Dendritic cell treated with granulocyte-macrophage colony-stimulating factor and Interleukin-4, amounts not matched to agents 40 ng/mL and 50 ng/mL, for 4 days (primary cell): ENCODE data around the gene PIP5K1C.
"Not testable (repeated sequence)": the region's sequence is repeated elsewhere in the genome, so short reads cannot be mapped to it uniquely, and the experiment has no call there.

Experiments
- H3K27ac Mint-ChIP-seq: one replicate; pipeline ENCODE4 v1.8.0; 2022; ENCODE audit warnings: mild to moderate bottlenecking, mixed read lengths
- H3K27me3 Mint-ChIP-seq: one replicate; pipeline ENCODE4 v1.8.0; 2022; ENCODE audit warnings: mild to moderate bottlenecking, mixed read lengths
- H3K36me3 Mint-ChIP-seq: one replicate; pipeline ENCODE4 v1.8.0; 2022; ENCODE audit warnings: low read depth, mixed read lengths
- H3K4me1 Mint-ChIP-seq: one replicate; pipeline ENCODE4 v1.8.0; 2022; ENCODE audit warnings: low read depth, mixed read lengths
- H3K4me3 Mint-ChIP-seq: one replicate; pipeline ENCODE4 v1.8.0; 2022; ENCODE audit warnings: mild to moderate bottlenecking, moderate library complexity, mixed read lengths
- H3K9me3 Mint-ChIP-seq: one replicate; pipeline ENCODE4 v1.8.0; 2022; ENCODE audit warnings: mixed read lengths
- intact Hi-C: fragments of 100-400 bp; cut with micrococcal nuclease; formaldehyde crosslinking; loops from one replicate; pipeline ENCODE4 v1.15.0; 2022

PIP5K1C gene

DNA sequence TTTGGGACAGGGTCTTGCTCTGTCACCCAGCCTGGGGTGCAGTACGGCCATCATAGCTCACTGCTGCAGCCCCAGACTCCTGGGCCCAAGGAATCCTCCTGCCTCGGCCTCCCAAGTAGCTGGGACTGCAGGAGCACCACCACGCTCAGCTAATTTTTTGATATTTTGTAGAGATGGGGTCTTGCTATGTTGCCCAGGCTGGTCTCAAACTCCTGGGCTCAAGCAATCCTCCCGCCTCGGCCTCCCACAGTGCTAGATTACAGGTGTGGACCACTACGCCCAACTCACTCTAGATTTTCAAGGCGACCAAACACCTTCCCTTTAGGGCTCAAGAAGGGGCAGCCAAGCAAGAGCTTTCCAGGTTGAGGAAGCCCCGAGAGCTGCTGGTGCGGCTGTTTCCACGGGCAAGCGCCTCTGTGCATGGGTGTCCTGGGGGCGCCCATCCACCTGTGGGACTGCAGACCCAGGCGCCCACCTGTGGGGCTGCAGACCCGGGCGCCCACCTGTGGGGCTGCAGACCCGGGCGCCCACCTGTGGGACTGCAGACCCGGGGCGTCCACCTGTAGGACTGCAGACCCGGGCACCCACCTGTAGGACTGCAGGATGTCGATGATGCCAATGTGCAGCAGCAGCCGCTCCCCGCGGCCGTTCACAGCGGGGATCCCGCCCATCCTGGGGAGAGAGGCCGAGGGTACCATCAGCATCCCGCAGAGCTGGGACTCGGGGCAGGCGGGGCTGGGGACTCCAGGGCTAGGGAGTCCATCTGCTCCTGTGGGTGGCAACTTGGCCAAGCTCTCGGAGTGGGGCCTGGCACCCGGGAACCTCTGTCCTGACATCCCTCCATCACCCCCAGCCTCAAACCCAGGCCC is 52.0 kb downstream of the PIP5K1C start:
- intact Hi-C loops: no loop called here
- no peak overlapping the region for H3K27ac Mint-ChIP-seq
- H3K36me3 Mint-ChIP-seq: peaks cover 96% of the 10 kb centered on the region
- H3K4me1 Mint-ChIP-seq: peaks cover 2% of the 10 kb centered on the region
- H3K27me3 Mint-ChIP-seq: no peaks in the 10 kb centered on the region
- no peak overlapping the region for H3K4me3 Mint-ChIP-seq
- no peaks in the 10 kb centered on the region for H3K9me3 Mint-ChIP-seq

DNA sequence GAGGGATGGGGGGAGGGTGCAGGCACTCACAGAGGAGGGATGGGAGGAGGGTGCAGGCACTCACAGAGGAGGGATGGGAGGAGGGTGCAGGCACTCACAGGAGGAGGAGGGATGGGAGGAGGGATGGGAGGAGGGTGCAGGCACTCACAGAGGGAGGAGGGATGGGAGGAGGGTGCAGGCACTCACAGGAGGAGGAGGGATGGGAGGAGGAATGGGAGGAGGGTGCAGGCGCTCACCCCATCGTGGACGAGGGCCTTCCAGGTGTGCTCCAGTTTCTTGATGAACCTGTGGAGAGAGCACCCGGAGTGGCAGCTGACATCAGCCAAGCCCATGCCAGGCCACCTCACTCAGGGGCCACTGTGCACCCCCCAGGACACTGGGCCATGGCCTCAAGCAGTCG is 53.2 kb downstream of the PIP5K1C start:
- intact Hi-C loops, H3K27ac Mint-ChIP-seq, H3K9me3 Mint-ChIP-seq, H3K4me3 Mint-ChIP-seq, H3K27me3 Mint-ChIP-seq: not testable (repeated sequence)
- peaks cover 96% of the 10 kb centered on the region for H3K36me3 Mint-ChIP-seq
- H3K4me1 Mint-ChIP-seq: peaks cover 13% of the 10 kb centered on the region

DNA sequence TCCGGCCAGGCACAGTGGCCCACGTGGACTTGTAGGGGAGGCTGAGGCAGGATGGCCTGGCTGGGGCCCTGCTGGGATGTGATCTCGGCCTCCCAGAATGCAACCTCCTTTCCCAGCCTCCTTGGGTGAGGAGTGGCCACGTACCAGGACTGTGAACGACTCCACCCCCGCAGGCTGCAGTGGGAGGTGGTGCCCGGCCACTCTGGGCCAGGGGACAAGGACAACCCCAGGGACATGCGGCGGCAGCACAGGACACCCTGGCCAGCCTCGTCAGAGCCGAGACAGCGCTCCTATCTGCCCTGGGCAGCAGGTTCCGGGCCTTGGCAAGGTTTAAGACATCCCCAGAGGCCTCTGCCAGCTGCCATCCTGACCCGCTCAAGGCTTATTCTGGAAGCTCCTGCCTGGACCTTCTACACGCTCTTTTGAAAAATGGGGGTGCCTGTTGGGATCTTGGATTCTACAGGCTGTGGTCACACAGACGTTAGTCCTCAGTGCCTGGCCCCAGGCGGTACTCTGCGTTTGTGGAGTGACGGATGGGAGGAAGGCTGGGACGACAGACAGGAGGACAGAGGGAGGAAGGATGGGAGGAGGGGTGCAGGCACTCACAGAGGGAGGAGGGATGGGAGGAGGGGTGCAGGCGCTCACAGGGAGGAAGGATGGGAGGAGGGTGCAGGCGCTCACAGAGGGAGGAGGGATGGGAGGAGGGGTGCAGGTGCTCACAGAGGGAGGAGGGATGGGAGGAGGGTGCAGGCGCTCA is 53.8 kb downstream of the PIP5K1C start:
- intact Hi-C loops: no loop called here
- H3K27ac Mint-ChIP-seq: no peak overlapping the region
- peaks cover 96% of the 10 kb centered on the region for H3K36me3 Mint-ChIP-seq
- peaks cover 14% of the 10 kb centered on the region for H3K4me1 Mint-ChIP-seq
- H3K9me3 Mint-ChIP-seq: no peaks in the 10 kb centered on the region
- H3K27me3 Mint-ChIP-seq: no peaks in the 10 kb centered on the region
- H3K4me3 Mint-ChIP-seq: no peak overlapping the region

DNA sequence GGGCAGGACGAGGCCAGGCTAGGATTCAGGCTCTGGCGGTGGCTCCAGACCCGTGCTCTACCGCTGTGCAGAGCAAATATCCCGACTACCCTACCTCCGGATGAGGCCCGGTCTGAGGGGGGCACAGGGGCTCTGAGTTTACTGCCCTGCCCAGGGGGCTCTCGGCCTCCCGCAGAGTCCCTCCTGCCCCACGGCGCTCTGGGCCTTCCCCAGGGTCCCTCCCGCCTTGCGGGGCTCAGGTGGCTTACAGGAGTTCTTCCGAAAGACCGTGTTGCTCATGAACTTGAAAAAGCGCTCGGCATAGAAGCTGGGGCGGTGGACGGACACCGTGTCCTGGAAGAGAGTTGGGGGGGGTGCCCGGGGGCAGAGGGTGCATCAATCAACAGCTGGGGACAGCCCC is 54.5 kb downstream of the PIP5K1C start:
- H3K4me3 Mint-ChIP-seq: no peak overlapping the region
- H3K27ac Mint-ChIP-seq: no peak overlapping the region
- peaks cover 14% of the 10 kb centered on the region for H3K4me1 Mint-ChIP-seq
- intact Hi-C loops: no loop called here
- peaks cover 96% of the 10 kb centered on the region for H3K36me3 Mint-ChIP-seq
- no peaks in the 10 kb centered on the region for H3K9me3 Mint-ChIP-seq
- no peaks in the 10 kb centered on the region for H3K27me3 Mint-ChIP-seq

- Mint-ChIP-seq H3K4me1 (peaks cover 14% of the 10 kb centered on the region), H3K27me3 (no peaks in the 10 kb centered on the region), H3K9me3 (no peaks in the 10 kb centered on the region), H3K4me3 (no peak overlapping the region), H3K27ac (no peak overlapping the region), H3K36me3 (peaks cover 96% of the 10 kb centered on the region)
- intact Hi-C loops: no loop called here
Observed at GRCh38 chr19:3645067-3645396, 55.2 kb downstream of the PIP5K1C start.

DNA sequence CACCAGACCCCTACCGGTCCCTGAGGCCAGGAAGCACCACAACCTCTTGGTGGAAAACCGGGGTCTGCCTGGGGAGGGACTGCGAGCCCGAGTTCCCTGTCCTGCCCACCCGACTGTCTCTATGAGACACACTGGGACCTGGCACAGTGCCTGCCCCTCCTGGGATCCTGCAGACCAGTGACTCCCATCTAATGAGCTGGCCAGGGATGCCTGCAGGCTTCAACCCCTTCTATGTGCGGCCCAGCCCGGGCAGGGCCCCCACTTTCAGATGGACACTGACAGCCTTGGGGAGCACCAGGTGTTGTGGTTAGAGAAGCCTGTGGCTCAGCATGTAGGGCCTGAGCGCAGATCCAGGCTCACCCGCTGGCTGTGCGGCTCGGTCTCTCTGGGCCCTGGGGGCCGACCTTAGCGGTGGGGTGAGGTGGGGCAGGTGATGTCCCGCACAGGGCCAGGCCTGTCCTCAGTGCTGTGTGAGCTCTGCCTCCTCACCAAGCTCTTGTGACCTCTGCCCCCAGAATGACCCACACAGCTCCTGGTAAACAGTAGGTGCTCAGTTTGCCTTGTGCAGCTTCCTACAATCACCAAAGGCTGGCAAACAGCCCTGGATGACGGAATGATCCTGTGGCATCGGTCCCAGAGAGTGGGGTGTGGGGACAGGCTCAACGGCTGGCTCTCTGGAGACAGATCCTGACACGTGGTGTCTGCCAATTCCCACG is 55.8 kb downstream of the PIP5K1C start:
- Mint-ChIP-seq H3K27me3 (no peaks in the 10 kb centered on the region), H3K27ac (no peak overlapping the region), H3K36me3 (peaks cover 96% of the 10 kb centered on the region), H3K9me3 (no peaks in the 10 kb centered on the region), H3K4me1 (peaks cover 14% of the 10 kb centered on the region), H3K4me3 (no peak overlapping the region)
- intact Hi-C loops: no loop called here

DNA sequence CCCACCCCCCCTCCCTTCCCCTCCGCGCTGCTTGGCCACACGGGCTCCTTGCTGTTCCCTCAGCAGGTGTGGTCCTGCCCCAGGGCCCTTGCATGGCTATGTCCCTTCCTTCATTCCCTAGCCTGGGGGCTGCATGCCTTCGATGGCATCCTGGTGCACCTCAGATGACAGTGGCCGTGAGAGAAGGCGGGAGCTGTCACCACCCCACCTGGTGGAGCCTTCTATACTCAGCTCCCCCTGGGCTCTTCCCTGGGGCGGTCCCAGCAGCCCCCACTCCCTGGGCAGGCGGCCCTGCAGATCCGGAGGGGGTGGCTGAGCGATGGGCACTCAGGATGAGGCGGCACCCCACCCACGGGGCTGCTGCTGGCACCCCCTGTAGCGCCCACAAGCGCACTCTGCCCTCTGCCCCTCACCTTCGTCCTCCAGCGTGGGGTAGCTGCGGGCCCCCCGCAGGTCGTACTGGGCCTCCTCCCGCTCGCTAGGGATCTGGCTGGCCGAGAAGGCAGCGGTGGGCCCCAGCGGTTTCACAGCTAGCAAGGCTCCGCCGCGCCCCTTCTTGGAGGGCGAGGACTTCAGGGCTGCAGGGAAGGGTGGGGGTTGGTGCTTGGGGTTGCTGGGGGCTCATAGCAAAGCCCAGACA is 56.5 kb downstream of the PIP5K1C start:
- intact Hi-C loops: no loop called here
- Mint-ChIP-seq H3K27ac (no peak overlapping the region), H3K4me3 (no peak overlapping the region), H3K36me3 (peaks cover 100% of the 10 kb centered on the region), H3K4me1 (peaks cover 14% of the 10 kb centered on the region), H3K9me3 (no peaks in the 10 kb centered on the region), H3K27me3 (no peaks in the 10 kb centered on the region)

DNA sequence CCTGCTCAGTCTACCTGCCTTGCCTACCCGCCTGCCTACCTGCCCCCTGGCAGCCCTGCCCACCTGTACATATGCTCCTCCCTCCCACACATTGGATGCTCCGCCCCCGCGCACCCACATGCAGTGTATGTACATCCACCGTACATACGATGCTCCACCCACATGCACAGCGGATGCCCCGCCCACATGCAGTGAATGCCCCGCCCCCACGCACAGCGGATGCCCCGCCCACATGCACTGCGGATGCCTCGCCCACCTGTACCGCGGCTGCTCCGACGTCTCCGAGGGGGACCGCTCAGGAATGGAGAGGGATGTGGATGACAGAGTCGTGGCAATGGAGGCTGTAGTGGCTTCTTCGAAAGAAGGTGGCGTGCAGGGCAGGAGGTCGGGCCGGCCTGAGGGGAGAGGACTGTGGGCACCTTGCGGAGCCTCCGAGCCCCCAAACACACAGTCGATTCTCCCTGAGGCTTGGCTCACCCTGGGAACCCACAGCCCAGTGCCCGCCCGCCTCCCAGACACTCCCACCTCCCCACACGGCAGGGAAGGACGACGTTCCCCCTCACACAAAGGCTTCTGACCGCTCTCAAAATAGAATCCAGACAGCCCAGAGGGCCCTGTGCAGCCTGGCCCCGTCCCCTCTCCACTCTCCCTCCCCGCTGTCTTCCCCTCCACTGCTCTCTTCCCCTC is 57.1 kb downstream of the PIP5K1C start:
- Mint-ChIP-seq H3K36me3 (peaks cover 100% of the 10 kb centered on the region), H3K9me3 (no peaks in the 10 kb centered on the region), H3K4me1 (peaks cover 14% of the 10 kb centered on the region), H3K4me3 (no peak overlapping the region), H3K27me3 (no peaks in the 10 kb centered on the region), H3K27ac (peak overlapping the region; percentile 12)
- intact Hi-C loops: no loop called here

- Mint-ChIP-seq H3K4me3 (no peak overlapping the region), H3K9me3 (no peaks in the 10 kb centered on the region), H3K4me1 (peaks cover 14% of the 10 kb centered on the region), H3K27me3 (no peaks in the 10 kb centered on the region), H3K27ac (peak overlapping the region; percentile 12), H3K36me3 (peaks cover 100% of the 10 kb centered on the region)
- intact Hi-C loops: no loop called here
Observed at GRCh38 chr19:3642296-3642695, 58.0 kb downstream of the PIP5K1C start.

- H3K27me3 Mint-ChIP-seq: no peaks in the 10 kb centered on the region
- no peaks in the 10 kb centered on the region for H3K9me3 Mint-ChIP-seq
- H3K4me1 Mint-ChIP-seq: peaks cover 14% of the 10 kb centered on the region
- intact Hi-C loops: no loop called here
- H3K4me3 Mint-ChIP-seq: no peak overlapping the region
- peaks cover 100% of the 10 kb centered on the region for H3K36me3 Mint-ChIP-seq
- H3K27ac Mint-ChIP-seq: no peak overlapping the region
Observed at GRCh38 chr19:3641515-3642269, 58.6 kb downstream of the PIP5K1C start.

DNA sequence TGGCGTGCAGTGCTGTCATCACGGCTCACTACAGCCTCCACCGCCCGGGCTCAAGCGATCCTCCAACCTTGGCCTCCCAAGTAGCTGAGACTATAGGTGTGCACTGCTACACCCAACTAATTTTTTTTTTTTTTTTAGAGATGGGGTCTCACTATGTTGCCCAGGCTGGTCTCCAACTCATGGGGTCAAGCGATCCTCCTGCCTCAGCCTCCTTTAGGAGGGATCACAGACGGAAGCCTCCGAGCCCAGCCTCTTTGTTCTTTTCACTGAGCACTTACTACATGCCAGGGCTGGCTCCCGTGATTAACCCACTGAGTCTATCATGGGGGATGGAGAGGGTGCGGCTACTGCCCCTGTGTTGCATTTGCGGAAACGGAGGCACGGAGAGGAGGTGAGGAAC is 60.8 kb downstream of the PIP5K1C start:
- intact Hi-C loops: no loop called here
- no peak overlapping the region for H3K27ac Mint-ChIP-seq
- H3K4me3 Mint-ChIP-seq: no peak overlapping the region
- peaks cover 100% of the 10 kb centered on the region for H3K36me3 Mint-ChIP-seq
- peaks cover 14% of the 10 kb centered on the region for H3K4me1 Mint-ChIP-seq
- H3K27me3 Mint-ChIP-seq: no peaks in the 10 kb centered on the region
- H3K9me3 Mint-ChIP-seq: no peaks in the 10 kb centered on the region

GRCh38 chr19:3638208-3639193 is 61.8 kb downstream of the PIP5K1C start:
- no peak overlapping the region for H3K27ac Mint-ChIP-seq
- H3K36me3 Mint-ChIP-seq: peaks cover 100% of the 10 kb centered on the region
- peaks cover 14% of the 10 kb centered on the region for H3K4me1 Mint-ChIP-seq
- no peaks in the 10 kb centered on the region for H3K27me3 Mint-ChIP-seq
- H3K9me3 Mint-ChIP-seq: no peaks in the 10 kb centered on the region
- H3K4me3 Mint-ChIP-seq: no peak overlapping the region
- intact Hi-C loops: no loop called here
